ENCODE results near the gene AGFG2.
"Not testable (repeated sequence)": the region's sequence is repeated elsewhere in the genome, so short reads cannot be mapped to it uniquely, and the experiment has no call there.

AGFG2 gene

DNA sequence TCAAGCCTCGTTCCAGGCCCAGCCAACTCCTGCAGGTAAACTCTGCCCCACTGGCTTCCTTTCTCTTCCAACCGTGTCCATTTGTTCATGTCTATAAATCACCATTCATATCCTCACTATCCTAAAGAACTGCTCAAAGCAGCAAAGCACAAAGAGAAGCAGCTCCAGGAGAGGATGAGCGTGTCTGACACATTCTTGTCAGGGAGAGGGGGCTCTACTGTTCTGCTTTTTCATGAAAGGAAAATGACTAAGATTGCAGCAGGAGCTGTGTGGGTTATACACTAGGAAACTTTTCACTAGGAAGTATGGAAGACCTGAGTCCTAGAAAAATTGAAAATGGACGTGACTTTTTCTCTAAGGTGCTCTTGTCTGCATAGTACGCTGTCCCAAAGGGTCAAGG, 16.7 kb downstream of the AGFG2 start:
- DNase-seq, result no peak

DNA sequence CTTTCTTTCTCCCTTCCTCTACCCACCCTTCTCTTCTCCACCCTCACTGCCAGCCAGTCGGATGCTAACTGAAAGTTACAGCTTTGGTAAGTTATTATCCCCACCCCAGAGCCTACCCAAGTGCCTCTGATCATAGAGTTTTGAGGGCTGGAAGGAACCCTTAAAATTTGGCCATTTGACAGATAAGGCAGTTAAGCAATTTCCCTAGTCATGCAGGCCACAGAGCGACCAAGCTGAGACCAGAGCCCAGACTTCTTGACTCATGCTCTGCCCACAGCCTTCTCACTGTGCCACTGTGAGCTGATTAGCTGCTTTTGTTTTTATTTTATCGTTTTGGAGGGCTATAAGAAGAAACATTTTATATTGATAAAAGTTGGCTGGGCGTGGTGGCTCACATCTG, 17.5 kb downstream of the AGFG2 start:
- no peak for DNase-seq

DNA sequence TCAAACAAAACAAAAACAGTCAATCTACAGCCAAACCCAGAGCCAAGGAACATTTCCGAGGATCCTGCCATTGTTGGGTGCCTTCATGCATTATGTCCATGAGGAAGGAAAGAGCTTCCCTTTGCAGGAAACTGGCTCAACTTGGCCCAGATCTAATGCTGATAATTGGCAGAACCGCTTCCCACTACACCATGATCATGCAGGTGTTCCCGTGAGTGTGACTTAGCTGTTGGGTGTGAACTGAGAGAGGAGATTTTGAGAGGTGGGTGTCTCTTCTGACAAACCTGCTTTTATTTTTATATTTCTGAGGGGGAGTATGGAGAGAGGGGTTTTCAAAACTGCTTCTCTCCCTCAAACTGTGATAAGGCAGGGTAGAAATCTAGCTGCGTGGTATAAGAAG, 20.1 kb downstream of the AGFG2 start:
- no peak for DNase-seq

DNA sequence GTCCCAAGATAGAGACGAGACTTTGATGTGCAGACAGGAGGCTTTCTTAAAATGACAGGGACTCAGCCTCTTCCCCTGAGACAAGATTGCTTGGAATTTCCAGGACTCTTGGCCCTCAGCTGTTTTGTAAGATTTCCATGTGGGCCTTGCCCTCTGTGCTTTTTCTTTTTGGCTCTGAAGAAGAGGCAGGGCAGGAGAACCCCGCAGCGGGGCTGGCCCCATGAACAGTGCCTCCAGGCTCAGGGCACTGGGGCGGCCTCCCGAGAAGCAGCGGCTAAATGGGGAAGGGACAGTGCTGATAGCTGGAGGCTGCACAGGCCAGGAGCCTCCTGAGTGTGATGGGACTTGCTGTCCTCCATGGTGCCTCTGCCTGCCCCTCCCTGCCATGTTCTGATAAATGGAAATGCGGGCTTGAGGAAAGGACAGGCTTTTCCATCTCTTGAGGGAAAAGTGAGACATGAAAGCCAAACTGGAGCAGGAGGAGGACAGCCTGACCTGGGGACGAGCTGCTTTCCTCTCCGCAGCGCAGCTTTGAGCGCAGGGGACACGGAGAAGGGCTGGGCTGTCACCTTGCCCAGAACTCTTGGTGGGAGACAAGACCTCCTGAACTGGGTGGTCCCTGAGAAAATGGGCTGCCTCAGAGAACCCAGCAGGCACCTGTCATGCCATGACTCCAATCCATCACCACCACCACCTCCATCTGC, 22.6 kb downstream of the AGFG2 start:
- no peak for DNase-seq

DNA sequence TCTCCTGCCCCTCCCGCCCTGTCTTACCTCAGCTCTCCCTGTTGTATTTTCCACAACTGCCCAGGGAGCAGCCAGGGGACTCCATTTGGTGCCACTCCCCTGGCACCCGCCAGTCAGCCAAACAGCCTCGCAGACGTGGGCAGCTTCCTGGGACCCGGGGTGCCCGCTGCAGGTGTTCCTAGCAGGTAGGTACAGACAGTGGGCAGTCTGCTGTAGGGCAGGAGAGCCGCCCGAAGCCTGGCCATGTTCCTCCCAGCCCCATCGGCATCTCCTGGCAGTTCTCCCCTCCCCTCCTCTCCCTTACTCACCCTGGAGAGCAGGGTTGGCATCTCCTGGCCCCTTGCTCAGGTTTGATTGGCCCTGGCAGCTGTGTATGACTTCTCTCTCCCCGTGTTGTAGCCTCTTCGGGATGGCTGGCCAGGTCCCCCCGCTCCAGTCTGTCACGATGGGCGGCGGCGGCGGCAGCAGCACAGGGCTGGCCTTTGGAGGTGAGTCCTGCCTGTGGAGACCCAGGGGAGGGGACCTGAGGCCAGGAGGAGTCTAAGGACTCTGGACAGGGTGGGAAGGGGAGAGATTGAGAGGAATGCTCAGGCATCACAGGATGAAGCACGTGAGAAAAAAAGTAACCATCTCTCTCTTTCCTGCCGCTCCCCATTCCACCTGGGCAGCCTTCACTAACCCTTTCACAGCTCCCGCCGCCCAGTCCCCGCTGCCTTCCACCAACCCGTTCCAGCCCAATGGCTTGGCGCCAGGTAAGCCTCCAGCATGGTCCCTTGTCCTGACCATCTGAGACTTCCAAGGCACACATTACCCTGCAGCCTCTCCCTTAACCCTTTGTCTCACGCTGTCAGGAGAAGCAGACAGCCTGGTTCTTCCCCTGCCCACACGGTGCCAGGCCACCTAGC, 23.4 kb downstream of the AGFG2 start:
- no peak for DNase-seq

DNA sequence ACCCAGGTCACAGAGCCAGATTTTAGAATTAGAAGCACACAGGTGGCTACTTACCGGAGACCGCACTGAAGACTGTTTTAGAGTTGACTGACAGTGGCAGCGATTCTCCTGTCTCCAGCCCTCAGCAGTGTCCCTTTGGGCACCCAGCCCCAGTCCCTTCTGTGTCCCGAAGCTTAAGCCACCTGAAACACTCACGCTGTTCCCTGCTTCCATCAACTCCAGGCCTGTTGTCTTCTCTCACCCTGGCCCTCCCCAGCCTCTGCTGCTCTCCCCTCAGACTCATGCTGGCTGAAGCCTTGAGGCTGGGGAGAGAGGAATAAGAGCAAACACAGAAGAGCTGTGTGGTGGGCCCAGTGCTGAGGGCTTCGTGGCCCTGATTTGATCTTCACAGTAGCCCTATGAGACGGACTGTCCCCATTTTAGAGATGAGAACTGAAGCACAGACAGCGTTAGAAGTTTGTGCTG, 24.1 kb downstream of the AGFG2 start:
- DNase-seq, result no peak

DNA sequence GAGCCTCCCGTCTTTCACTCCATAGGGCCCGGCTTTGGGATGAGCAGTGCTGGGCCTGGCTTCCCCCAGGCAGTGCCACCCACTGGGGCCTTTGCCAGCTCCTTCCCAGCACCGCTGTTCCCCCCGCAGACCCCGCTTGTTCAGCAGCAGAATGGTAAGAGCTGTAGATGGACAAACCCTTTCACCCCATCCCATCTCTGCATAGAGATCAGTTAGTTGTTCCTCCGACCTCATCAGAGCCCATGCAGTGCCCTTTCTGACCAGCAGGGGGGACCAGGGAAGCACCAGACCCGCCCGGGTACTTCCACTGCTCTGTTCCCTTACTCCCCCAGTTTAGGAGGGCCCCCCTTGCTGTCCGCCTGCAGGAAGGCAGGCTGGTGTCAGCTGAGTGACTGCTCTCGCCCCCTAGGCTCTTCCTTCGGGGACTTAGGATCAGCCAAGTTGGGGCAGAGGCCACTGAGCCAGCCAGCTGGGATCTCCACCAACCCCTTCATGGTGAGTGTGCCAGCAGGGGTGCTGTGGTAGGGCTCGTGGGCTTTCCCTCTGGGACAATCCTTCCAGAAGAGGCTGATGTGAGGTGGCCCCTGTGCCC, 24.9 kb downstream of the AGFG2 start:
- DNase-seq, result peak; percentile 85

DNA sequence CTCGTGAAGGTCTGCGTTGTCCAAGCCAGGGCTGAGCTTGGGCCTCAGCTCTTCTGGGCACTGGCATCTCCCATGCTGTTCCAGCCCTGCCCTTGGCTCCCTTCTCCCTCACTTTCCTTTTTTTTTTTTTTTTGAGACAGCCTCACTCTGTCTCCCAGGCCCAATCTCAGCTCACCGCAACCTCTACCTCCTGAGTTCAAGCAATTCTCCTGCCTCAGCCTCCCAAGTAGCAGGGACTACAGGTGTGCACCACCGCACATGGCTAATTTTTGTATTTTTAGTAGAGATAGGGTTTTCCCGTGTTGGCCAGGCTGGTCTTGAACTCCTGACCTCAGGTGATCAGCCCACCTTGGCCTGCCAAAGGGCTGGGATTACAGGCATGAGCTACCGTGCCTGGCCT, 25.4 kb downstream of the AGFG2 start:
- not testable (repeated sequence) for DNase-seq

DNA sequence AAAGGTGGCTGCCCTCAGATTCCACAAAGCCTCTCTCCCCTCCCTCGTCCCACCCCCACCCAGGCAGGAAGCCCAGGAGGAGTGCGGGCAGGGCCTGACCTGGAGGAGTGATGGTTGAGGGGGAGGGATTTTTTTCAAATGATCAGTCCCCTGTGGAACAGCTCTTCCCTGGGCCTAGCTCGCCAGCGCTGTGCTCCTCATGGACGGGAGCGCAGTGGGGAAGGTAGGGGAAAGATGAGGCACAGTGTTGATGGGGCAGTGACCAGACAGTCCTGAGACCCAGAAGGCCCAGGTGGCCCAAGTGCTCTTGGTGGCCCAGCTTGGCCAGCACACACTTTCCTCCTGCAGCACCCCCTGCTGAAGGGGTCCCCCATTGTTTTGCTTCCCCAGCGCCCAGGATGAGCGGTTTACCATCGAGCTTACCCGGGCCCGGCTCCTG, 26.1 kb downstream of the AGFG2 start:
- no peak for DNase-seq

DNA sequence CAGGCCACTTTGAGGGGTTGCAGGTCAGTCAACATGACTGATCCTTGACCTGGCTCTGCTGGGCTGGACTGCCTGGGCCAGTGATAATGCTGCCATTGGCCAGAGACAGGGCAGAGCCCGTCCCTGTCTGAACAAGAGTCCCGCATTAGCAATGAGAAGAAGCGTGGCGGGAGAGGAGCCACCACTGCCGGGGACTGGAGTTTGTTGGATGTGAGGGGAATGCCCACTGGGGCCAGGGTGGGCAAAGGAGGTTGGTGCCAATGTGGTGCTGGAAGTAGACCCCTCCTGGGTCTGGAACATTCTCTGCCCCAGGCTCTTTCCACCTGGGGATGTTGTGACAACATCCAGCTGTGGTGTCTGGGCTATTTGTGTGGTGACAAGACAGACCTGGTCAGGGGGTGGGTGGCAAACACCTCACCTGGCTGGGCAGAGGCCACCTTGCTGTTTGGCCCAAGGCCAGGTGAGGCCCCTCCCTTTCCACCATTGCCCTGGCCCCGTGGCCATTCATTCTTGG, 27.1 kb downstream of the AGFG2 start:
- no peak for DNase-seq

DNA sequence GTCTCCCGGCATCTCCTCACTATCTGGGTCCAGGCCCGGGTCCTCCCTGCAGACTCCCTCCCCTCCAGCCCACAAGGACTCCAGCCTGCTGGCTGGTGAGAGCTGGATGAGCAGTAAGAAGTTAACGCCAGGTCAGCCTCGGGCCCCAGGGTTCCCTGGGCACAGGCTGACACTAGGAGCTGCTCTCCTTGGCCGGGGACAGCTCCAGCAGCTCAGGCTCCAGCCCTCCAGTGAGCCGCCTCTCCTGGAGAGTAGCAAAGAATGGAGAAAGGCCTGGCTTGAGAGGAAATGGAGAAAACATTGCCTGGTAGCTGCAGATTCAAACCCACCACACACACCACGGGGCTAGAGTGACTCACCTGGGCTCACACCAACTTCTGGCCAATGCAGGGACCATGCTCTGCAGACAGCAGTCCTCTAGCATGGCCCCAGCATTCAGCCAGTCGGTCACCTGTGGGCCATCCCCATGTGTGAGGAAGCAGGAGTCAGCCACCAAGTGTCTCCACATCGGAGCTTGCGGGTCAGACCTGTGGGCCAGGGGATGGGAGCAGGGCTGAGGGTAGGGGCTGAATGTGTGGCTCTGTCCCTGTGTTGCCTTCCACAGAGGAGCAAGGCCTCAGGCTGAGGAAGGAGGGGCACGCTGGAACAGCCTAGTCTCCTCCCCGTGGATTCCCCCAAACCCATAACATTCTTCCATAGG, 28.2 kb downstream of the AGFG2 start:
- DNase-seq, result no peak

DNA sequence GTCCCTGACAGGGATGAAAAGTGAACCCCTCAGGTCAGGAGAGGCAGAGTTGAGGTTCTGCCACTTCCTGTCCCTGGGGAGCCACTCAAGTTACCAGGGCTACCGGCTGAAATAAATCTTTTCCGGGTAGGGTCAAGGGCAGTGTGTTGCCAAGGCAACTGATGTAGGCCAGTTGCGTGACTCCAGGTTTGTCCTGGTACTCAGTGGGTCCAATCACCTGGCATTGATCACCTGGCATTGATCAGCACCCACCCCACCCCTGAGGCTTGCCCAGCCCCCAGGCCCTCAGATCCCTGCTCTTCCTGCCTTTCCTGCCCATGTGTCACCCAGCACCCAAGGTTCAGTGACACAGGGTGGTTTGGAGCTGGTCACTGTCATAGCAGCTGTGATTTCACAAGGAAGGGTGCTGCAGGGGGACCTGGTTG, 28.8 kb downstream of the AGFG2 start:
- DNase-seq, result no peak

DNA sequence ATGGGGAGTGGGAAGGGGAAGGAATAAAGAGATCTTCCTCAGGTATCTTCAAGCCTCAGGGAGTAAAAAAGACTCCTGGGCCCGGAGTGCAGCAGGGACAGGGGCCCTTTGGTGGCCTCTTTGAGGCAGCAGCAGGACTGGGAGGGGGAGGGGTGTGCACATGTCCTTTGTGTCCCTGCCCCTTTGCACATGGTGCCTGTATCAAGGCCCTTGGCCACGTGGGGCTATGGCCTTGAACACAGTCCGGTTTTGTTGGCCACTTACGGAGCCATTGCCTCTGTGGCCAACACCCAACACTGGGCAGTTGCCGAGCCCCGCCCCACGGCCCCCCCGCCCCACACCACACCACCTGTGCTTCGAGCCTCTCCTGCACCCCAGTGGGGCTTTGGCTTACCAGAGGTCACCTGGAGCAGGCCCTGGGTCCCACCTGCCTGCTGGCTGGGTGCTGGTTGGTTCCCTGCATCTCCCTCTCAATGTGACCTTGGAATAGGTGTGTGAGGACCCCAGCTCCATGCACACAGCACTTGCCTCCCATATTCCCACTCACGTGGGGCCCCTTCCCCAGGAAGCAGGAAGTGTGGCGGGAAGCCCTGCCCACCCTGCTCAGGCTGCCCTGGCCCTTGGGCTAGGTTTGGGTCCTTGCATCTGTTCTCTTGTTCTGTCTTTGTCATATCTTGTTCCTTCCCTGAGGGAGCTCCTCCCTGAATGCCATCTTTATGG, 29.3 kb downstream of the AGFG2 start:
- no peak for DNase-seq

DNA sequence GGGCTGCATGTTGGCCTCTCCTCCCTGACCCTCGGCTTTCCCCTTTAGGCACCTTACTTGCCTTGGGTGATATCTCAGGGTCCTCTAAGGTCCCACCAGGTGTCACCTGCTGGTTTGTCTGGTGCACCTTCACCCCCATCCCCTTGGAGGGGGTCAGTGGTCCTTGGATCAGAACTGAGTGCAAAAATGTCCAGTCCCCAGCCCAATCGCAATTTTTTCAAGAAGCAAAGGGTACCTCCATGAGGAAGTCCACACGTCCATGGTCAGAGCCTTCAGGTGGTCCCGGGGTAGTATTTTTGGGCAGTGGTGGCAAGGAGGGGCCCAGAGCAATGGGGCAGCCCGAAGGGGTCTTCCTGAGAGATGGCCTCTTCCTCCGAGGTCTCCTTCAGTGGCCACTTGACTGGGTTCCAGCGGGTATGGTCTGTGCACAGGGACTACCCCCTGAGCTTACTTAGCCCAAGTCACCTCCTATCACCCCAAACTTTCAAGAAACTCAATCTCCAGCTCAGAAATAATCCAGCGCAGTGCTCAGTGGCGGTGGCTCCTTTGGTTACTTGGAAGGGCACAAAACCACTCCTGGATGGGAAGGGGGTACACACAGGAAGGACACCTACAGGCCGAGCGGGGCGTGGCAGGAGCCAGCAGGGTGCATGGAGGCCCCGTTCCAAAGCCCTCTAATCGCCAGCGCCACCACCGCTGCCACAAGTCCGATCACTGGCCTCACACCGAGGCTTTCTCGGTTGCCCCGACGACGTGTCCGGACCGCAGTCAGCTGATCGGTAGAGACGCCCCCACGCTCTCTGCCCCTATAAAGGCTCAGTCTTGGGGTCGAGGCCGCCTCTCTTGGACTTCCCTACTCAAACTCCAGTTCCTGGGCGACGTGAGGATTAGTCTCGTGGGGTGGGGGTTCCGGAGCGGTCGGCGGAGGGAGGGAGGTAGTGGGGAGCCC, 30.2 kb downstream of the AGFG2 start:
- peak; percentile 58 for DNase-seq

DNA sequence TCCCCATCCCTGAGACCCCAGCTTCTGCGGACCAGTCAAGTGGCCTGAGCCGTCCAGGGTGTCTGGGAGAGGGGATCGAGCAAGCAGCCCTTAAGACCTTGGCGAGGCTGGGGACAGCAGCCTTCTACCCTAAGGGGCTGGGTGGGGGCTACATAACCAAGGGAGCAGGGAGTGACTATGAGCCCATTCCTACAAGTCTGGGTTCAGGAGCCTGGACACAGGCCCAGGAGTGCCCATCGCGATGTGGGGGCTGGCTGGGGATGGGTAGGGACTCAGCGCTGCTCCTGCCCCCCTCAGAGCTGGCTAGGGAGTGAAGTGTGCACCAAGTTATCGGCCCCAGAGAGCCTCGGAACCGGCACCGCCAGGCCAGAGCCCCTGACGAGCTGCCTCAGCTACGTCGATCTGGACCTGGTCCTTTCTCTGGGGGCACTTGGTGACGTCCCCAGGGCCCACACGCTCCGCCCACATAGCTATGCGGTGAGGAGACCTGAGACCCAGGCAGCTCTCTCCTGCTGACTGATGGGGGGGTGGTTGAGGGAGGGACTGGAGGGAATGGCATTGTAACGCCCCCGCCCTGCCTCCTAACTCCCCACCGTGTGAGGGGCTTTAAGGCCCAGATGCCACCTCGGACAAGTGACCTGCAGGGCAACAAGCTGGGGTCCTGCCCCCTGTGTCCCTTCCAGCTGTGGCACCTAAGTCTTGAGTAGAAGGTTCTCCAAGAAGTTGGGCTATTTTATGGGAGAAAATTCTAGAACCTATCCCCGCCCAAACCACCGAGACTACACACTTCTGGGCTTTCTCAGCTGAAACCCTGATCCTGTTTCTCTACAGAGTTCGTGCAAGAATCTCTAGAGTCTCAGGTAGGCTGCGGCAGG, 32.2 kb downstream of the AGFG2 start:
- DNase-seq, result no peak

DNA sequence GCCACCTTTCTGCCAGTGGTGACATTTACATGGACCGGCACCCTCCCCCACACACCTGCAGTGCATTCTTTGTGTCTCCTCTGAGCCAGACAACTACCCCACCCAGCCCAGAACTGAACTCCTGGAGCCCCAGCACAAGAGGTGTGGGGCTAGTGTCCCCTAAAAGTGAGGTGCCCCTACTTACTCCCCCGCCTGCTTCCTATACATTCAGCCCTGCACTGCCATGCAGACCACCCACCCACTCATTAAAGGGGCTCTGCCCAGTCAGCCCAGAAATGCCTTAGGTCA, 32.8 kb downstream of the AGFG2 start:
- no peak for DNase-seq

DNA sequence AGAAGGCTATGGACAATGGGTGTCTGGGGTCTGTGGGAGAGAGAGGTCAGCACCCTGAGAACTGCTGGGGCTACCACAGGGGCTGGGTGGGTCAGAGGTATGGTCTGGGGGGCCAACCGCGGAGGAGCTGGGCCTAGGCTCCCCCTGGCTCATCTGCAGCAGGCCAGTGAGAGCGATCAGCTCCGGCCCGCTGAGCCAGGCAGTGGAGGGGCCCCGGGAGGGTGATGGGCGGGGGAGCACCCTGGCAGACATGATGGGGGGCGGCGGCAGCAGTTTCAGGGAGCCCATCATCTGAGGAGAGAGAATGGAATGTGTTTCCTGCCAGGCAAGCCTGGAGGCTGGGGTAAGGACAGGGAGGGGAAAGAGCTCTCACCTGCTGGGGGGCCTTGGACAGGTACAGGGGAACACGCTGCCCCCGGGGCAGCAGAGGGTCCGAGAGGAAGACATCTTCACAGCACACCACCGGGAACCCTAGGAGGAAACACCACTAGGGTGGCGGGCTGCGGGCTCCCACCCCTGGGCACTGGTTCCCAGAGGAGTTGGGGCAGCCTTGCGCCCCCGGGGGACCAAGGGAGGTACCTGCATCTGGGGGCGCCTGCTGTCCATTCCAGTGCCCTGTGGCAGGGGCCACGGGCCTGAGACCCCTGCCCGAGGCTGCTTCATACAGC, 33.4 kb downstream of the AGFG2 start:
- DNase-seq, result no peak

DNA sequence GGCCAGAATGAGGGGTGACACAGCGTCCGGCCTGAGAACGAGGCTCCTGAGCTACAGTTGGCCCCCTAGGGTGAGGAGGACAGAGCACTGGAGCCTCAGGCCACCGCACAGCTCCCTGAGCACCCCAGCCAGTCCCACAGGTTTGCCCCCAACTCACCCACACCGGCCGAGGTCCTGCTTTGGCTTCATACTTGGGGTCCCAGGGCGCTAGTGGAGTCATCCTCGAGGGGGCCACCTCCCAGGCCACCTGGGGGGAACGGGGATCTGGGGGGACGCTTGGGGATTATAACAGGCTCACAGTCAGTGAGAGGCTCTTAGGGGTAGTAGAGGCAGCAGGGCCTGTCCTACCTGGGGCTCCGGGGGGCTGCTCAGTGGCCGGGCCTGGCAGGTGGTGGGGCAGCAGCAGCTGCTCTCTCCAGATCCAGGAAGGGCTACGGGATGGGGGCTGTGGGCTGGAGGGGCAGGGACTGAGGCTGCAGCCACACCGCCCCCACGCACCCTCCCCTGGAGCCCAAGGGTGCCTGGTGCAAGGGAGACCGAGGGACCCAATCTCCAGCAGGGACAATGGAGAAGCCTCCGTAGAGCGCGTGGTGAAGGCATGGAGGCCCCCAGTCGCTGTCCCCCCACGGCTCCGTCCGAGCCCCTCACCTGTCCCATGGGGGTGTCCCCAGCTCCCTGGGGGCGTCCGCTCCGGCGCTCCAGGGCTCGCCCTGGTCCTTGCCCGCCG, 34.1 kb downstream of the AGFG2 start:
- no peak for DNase-seq
